ENCODE results near the gene NCOA3.

The NCOA3 gene

DNA sequence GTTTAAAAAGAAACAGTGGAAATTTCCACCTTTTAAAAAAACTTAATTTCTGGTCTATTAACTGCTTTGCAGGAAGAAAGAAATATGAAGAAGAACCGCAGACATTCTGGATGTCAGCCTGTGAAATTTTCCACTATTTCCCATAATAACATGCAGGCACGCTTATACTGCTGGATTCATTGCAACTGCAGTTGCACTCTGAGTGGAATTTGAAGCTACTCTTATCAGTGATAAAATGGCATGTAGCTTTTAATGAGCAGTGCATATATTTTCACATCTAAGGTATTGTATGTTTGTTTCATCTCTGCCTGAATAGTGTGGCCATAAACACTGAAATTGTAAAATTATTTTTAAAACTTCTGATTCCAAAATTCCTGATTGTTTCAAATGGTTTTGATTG lies 28.2 kb downstream of the NCOA3 start:
- peaks cover 4% of the 10 kb centered on the region for H3K36me3 ChIP-seq (replicated peaks)
- no peak for DNase-seq
- H3K27me3 ChIP-seq (replicated peaks): no peaks in the 10 kb centered on the region
- H3K27ac ChIP-seq: no peak overlapping the region
- no peak for TF ChIP-seq CTCF (IDR thresholded peaks at IDR 0.05; ENCODE audit: low read depth, low read length, missing control alignments)
- no peak overlapping the region for H3K4me3 ChIP-seq (ENCODE audit: low read depth, low read length)
- in situ Hi-C loops (cut with HindIII; ENCODE audit: low pct_ligation_motif_present, low sequenced_read_pairs): no loop called here

DNA sequence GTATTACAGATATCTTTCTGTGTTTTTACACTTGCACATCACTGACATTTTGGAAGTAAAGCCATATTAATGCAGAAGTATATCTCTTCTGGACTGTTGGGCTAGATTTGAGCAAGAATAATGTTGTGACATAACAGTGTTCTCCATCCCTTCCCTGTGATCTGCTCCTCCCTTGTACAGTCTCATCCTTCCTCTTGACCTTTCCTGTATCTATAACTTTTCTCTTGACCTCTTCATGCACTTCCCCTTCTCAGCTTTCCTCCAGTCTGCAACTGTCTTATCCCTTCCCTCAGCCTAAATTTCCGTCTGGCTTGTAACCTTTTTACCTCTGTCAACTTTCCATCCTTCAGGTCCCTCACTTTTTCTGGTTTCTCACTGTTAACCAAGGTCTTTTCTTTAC lies 29.8 kb downstream of the NCOA3 start:
- Histone ChIP-seq H3K36me3 (replicated peaks) (peaks cover 5% of the 10 kb centered on the region), H3K27me3 (replicated peaks) (no peaks in the 10 kb centered on the region), H3K4me3 (ENCODE audit: low read depth, low read length) (no peak overlapping the region), H3K27ac (no peak overlapping the region)
- no peak for TF ChIP-seq CTCF (IDR thresholded peaks at IDR 0.05; ENCODE audit: low read depth, low read length, missing control alignments)
- in situ Hi-C loops (cut with HindIII; ENCODE audit: low pct_ligation_motif_present, low sequenced_read_pairs): no loop called here
- DNase-seq: no peak

- TF ChIP-seq CTCF (IDR thresholded peaks at IDR 0.05; ENCODE audit: low read depth, low read length, missing control alignments): no peak
- Histone ChIP-seq H3K4me3 (ENCODE audit: low read depth, low read length) (no peak overlapping the region), H3K36me3 (replicated peaks) (peaks cover 3% of the 10 kb centered on the region), H3K27ac (no peak overlapping the region), H3K27me3 (replicated peaks) (no peaks in the 10 kb centered on the region)
- DNase-seq: no peak
- in situ Hi-C loops (cut with HindIII; ENCODE audit: low pct_ligation_motif_present, low sequenced_read_pairs): no loop called here
These were observed 30.3 kb downstream of the NCOA3 start for GRCh38 chr20:47532002-47532401.

- DNase-seq: no peak
- in situ Hi-C loops (cut with HindIII; ENCODE audit: low pct_ligation_motif_present, low sequenced_read_pairs): no loop called here
- no peak overlapping the region for H3K4me3 ChIP-seq (ENCODE audit: low read depth, low read length)
- no peaks in the 10 kb centered on the region for H3K27me3 ChIP-seq (replicated peaks)
- H3K36me3 ChIP-seq (replicated peaks): peaks cover 3% of the 10 kb centered on the region
- H3K27ac ChIP-seq: no peak overlapping the region
- no peak for TF ChIP-seq CTCF (IDR thresholded peaks at IDR 0.05; ENCODE audit: low read depth, low read length, missing control alignments)
These were observed 31.9 kb downstream of the NCOA3 start for GRCh38 chr20:47533518-47534062.

- in situ Hi-C loops (cut with HindIII; ENCODE audit: low pct_ligation_motif_present, low sequenced_read_pairs): no loop called here
- DNase-seq: no peak
- TF ChIP-seq CTCF (IDR thresholded peaks at IDR 0.05; ENCODE audit: low read depth, low read length, missing control alignments): no peak
These were observed 32.7 kb downstream of the NCOA3 start for GRCh38 chr20:47534405-47534804.

DNA sequence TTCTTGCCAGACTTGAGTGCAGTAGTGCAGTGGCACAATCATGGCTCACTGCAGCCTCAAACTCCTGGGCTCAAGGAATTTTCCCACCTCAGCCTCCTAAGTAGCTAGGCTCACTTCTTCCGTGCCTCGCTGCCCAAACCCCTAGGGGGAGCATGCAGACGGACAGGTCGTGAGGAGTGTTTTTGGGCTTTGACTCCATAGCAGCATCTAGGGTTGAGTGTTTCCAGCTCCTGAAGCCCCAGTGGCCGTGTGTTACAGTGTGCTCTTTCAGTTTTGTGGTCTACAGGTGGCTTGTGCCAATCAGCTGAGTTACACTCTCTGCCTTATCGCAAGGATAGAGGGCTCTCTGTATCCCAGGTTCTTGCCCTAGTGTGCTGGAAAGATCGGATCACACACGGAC lies 33.4 kb downstream of the NCOA3 start:
- in situ Hi-C loops (cut with HindIII; ENCODE audit: low pct_ligation_motif_present, low sequenced_read_pairs): no loop called here
- H3K27ac ChIP-seq: no peak overlapping the region

More at GRCh38 chr20:47534405-47534804, 32.7 kb downstream of the NCOA3 start:
- no peak overlapping the region for H3K4me3 ChIP-seq (ENCODE audit: low read depth, low read length)
- no peak overlapping the region for H3K27ac ChIP-seq
- peaks cover 3% of the 10 kb centered on the region for H3K36me3 ChIP-seq (replicated peaks)
- no peaks in the 10 kb centered on the region for H3K27me3 ChIP-seq (replicated peaks)

More for the DNA sequence above, 33.4 kb downstream of the NCOA3 start:
- Histone ChIP-seq H3K36me3 (replicated peaks) (peaks cover 3% of the 10 kb centered on the region), H3K27me3 (replicated peaks) (no peaks in the 10 kb centered on the region), H3K4me3 (ENCODE audit: low read depth, low read length) (no peak overlapping the region)
- peak; percentile 46 for TF ChIP-seq CTCF (IDR thresholded peaks at IDR 0.05; ENCODE audit: low read depth, low read length, missing control alignments)
- no peak for DNase-seq

Measured in brain microvascular endothelial cell (primary cell).